HepG2 (cell line): ENCODE data around the gene ZNF184. TPM values are rescaled to one million over a fixed set of nuclear protein-coding genes. Genes with fewer than 3 reads are reported as not detected.

Experiments
- ATF4 ChIP-seq, 2 experiments: fragments of 450-650 bp in 1 of 2; sonication (generic) in 1 of 2; formaldehyde crosslinking; IDR thresholded peaks; 2 replicates each; pipeline versions ENCODE4 v1.5.0 to v1.8.0; 2020 to 2022; ENCODE audit warnings: mild to moderate bottlenecking in 1 of 2, missing genetic modification reagents in 1 of 2
- CBX1 ChIP-seq: IDR thresholded peaks from one replicate; pipeline ENCODE4 v1.6.1; 2016; ENCODE audit warnings: antibody characterized with exemption, low read depth
- CSRNP1 ChIP-seq: sonication (generic); formaldehyde crosslinking; IDR thresholded peaks from 2 replicates; pipeline ENCODE4 v1.8.1; 2023; ENCODE audit warnings: mild to moderate bottlenecking, missing genetic modification reagents
- DMAP1 ChIP-seq: IDR thresholded peaks from 2 replicates; pipeline ENCODE4 v1.6.1; 2016
- ELF1 ChIP-seq: sonication (generic); formaldehyde crosslinking; IDR thresholded peaks from 2 replicates; pipeline ENCODE4 v1.4.0; 2020; ENCODE audit warnings: missing genetic modification reagents
- ELK4 ChIP-seq: sonication (generic); formaldehyde crosslinking; IDR thresholded peaks from 2 replicates; pipeline ENCODE4 v1.9.0; 2021; ENCODE audit warnings: missing genetic modification reagents, borderline replicate concordance
- HNF1A ChIP-seq, 2 experiments: sonication (generic) in 1 of 2; formaldehyde crosslinking in 1 of 2; IDR thresholded peaks; 2 replicates each; pipeline versions ENCODE4 v1.4.0 to v1.6.1; 2016 to 2020; ENCODE audit warnings: borderline replicate concordance in 1 of 2, low read depth in 1 of 2, mild to moderate bottlenecking in 1 of 2, missing genetic modification reagents in 1 of 2
- KAT2B ChIP-seq: fragments of 150-350 bp; IDR thresholded peaks from 2 replicates; pipeline ENCODE4 v1.6.1; 2014; ENCODE audit warnings: low read depth, low read length, borderline replicate concordance
- PHF20 ChIP-seq: sonication (generic); formaldehyde crosslinking; IDR thresholded peaks from 2 replicates; pipeline ENCODE4 v1.5.0; 2020; ENCODE audit warnings: mild to moderate bottlenecking, missing genetic modification reagents
- SIX1 ChIP-seq: sonication (generic); formaldehyde crosslinking; IDR thresholded peaks from 2 replicates; pipeline ENCODE4 v1.4.0; 2020; ENCODE audit warnings: missing genetic modification reagents, borderline replicate concordance
- SKIL ChIP-seq: sonication (generic); formaldehyde crosslinking; IDR thresholded peaks from 2 replicates; pipeline ENCODE4 v1.8.0; 2022; ENCODE audit warnings: missing genetic modification reagents, mild to moderate bottlenecking, moderate library complexity, borderline replicate concordance
- ZBTB20 ChIP-seq: sonication (generic); formaldehyde crosslinking; IDR thresholded peaks from 2 replicates; pipeline ENCODE4 v1.8.1; 2023; ENCODE audit warnings: missing genetic modification reagents, low read depth, mild to moderate bottlenecking, borderline replicate concordance
- ZNF543 ChIP-seq: sonication (generic); formaldehyde crosslinking; IDR thresholded peaks from 2 replicates; pipeline ENCODE4 v1.4.0; 2020; ENCODE audit warnings: mild to moderate bottlenecking, missing genetic modification reagents
- ZNF737 ChIP-seq: sonication (generic); formaldehyde crosslinking; IDR thresholded peaks from 2 replicates; pipeline ENCODE4 v1.5.0; 2020; ENCODE audit warnings: missing genetic modification reagents, mild to moderate bottlenecking, borderline replicate concordance
- ZNF777 ChIP-seq: sonication (generic); formaldehyde crosslinking; IDR thresholded peaks from 2 replicates; pipeline ENCODE4 v1.4.0; 2020; ENCODE audit warnings: missing genetic modification reagents
- ZNF839 ChIP-seq: sonication (generic); formaldehyde crosslinking; IDR thresholded peaks from 2 replicates; pipeline ENCODE4 v1.4.0; 2020; ENCODE audit warnings: missing genetic modification reagents, mild to moderate bottlenecking, borderline replicate concordance
- ZSCAN22 ChIP-seq: sonication (generic); formaldehyde crosslinking; IDR thresholded peaks from 2 replicates; pipeline ENCODE4 v1.4.0; 2020; ENCODE audit warnings: mild to moderate bottlenecking, missing genetic modification reagents
- polyA plus RNA-seq, 8 experiments: library from polyadenylated mRNA; depleted of rRNA in 3 of 8; stranded (reverse) in 7 of 8; unstranded in 1 of 8; fragments of >200 nt; fragmentation: Illumina TruSeq in 4 of 8; extraction: Trizol in 4 of 8; gene quantifications; 2 replicates each; pipeline versions ENCODE4 v1.2.1 to v1.2.3, GENCODE V29; 2011 to 2016; ENCODE audit warnings: low read depth in 4 of 8, missing spikeins in 1 of 8, mixed read lengths in 1 of 8; ENCODE audit not compliant: insufficient read depth in 1 of 8
- total RNA-seq, 5 experiments: library from RNA; depleted of rRNA; stranded (reverse); fragments of >200 nt; fragmentation: Illumina TruSeq; extraction: Trizol; gene quantifications; 2 replicates each; pipeline ENCODE4 v1.2.3, GENCODE V29; 2016; ENCODE audit warnings: low read depth in 1 of 5

Gene ZNF184
- total and polyA plus RNA-seq, 2 of the 13 experiments (the other 11 are each of a cell fraction or from before 2014, with no cell fraction given), result 2.1 to 10.1 TPM

- TF ChIP-seq ATF4 (CRISPR knock-in tag; IDR thresholded peaks at IDR 0.05), result peak in 1 of 2 experiments; percentile 36; a peak in 2 of 4 replicates
- no peak for TF ChIP-seq ZBTB20 (CRISPR knock-in tag)
- no peak; the same call in 1 of the 2 replicates for TF ChIP-seq DMAP1 (CRISPR knock-in tag)
- TF ChIP-seq ELK4, result no peak
- no peak for TF ChIP-seq CBX1
- TF ChIP-seq ZNF777 (CRISPR knock-in tag), result peak; percentile 84
- peak; percentile 87 for TF ChIP-seq ELF1
- peak; percentile 77; the same call in 1 of the 2 replicates for TF ChIP-seq ZNF543 (CRISPR knock-in tag)
- no peak for TF ChIP-seq ZNF839
- no peak for TF ChIP-seq CSRNP1 (CRISPR knock-in tag)
- no peak; the same call in 1 of the 2 replicates for TF ChIP-seq ZNF737 (CRISPR knock-in tag)
- no peak for TF ChIP-seq SKIL (CRISPR knock-in tag)
- no peak for TF ChIP-seq ZSCAN22
- no peak; the same call in 1 of the 2 replicates for TF ChIP-seq PHF20 (CRISPR knock-in tag)
- no peak; the same call in 1 of the 2 replicates for TF ChIP-seq HNF1A (IDR thresholded peaks at IDR 0.05; ENCODE audit: low read depth)
- 0 out of 2 replicates have a peak, but pooled peaks have one; percentile 42 for TF ChIP-seq HNF1A (CRISPR knock-in tag; IDR thresholded peaks at IDR 0.05; ENCODE audit: borderline replicate concordance)
- TF ChIP-seq KAT2B, result no peak
- peak; percentile 63; the same call in 1 of the 2 replicates for TF ChIP-seq SIX1
Measured at GRCh38 chr6:27479319-27480182, 6.6 kb upstream of the ZNF184 start (continued).
